Activated CD8-positive, alpha-beta T cell treated with anti-CD3 and anti-CD28 coated beads for 36 hours (primary cell): Measurements from ENCODE around the gene SPATA18. TPM values are rescaled to one million over a fixed set of nuclear protein-coding genes. Genes with fewer than 3 reads are reported as not detected.

Experiments used
- ATAC-seq: fragments of 200-7000 bp; cut with Tn5 transposase; one replicate; pipeline ENCODE4 v1.10.0; 2021; ENCODE audit warnings: mild to moderate bottlenecking, moderate library complexity
- CTCF ChIA-PET: fragments of 350-600 bp; sonication (Branson Sonifier 250); formaldehyde crosslinking; loops from one replicate; lab custom pipeline; 2021; ENCODE audit warnings: antibody characterized with exemption; lab: Charles Lee
- POLR2A ChIA-PET: fragments of 350-600 bp; sonication (Branson Sonifier 250); formaldehyde crosslinking; loops from one replicate; lab custom pipeline; 2021; ENCODE audit warnings: antibody characterized with exemption; lab: Charles Lee
- DNase-seq: peaks from one replicate; pipeline ENCODE4 v3.0.0-alpha.2; 2020
- H3K27ac Mint-ChIP-seq: one replicate; pipeline ENCODE4 v1.8.0; 2021; ENCODE audit warnings: mild to moderate bottlenecking, mixed read lengths
- H3K27me3 Mint-ChIP-seq: one replicate; pipeline ENCODE4 v1.8.0; 2021; ENCODE audit warnings: mixed read lengths
- H3K36me3 Mint-ChIP-seq: one replicate; pipeline ENCODE4 v1.8.0; 2021; ENCODE audit warnings: low read depth, mixed read lengths
- H3K4me1 Mint-ChIP-seq: one replicate; pipeline ENCODE4 v1.8.0; 2021; ENCODE audit warnings: low read depth, mixed read lengths
- H3K4me3 Mint-ChIP-seq: one replicate; pipeline ENCODE4 v1.8.0; 2021; ENCODE audit warnings: mild to moderate bottlenecking, moderate library complexity, mixed read lengths
- H3K9me3 Mint-ChIP-seq: one replicate; pipeline ENCODE4 v1.8.0; 2021; ENCODE audit warnings: mixed read lengths
- intact Hi-C: fragments of 100-400 bp; cut with micrococcal nuclease; formaldehyde crosslinking; loops from one replicate; pipeline ENCODE4 v1.10.0; 2022
- total RNA-seq, 2 experiments: library from RNA; stranded (reverse); gene quantifications; one replicate each; pipeline ENCODE4 v1.2.3, GENCODE V29; 2021
- TF ChIP-seq, protein P1 (sequence below): fragments of 200-600 bp; IDR thresholded peaks from one replicate; pipeline ENCODE4 v1.8.0; 2022; ENCODE audit warnings: antibody characterized with exemption, mild to moderate bottlenecking

The SPATA18 gene
- total RNA-seq, 2 experiments from 2014 or later = 0.58 TPM; not detected in 1

DNA sequence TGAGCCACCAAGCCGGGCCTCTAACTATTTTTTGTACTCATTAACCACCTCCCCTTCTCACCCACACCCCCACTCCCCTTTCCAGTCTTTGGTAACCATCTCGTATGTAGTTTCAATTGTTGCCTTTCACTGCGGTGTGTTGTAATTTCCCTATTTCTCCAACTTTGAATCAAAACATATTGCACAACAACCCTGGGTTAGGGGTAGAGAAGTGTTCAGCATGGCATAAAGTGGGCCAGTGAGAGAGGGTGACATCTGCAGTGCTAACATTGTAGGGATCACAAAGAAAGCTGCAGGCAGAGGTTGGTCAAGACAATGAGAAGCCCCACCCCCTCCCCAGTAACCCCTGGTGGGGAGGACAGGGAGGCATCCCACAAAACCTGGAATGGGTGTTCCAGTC, 92.7 kb downstream of the SPATA18 start:
- CTCF ChIA-PET = no interaction called here
- H3K4me3 Mint-ChIP-seq = no peak overlapping the region
- ATAC-seq (no peak), DNase-seq (no peak)
- intact Hi-C loops = no loop called here
- POLR2A ChIA-PET = no interaction called here
- H3K27me3 Mint-ChIP-seq = no peaks in the 10 kb centered on the region
- H3K4me1 Mint-ChIP-seq = no peaks in the 10 kb centered on the region
- H3K36me3 Mint-ChIP-seq = no peaks in the 10 kb centered on the region
- TF ChIP-seq, protein P1, sequence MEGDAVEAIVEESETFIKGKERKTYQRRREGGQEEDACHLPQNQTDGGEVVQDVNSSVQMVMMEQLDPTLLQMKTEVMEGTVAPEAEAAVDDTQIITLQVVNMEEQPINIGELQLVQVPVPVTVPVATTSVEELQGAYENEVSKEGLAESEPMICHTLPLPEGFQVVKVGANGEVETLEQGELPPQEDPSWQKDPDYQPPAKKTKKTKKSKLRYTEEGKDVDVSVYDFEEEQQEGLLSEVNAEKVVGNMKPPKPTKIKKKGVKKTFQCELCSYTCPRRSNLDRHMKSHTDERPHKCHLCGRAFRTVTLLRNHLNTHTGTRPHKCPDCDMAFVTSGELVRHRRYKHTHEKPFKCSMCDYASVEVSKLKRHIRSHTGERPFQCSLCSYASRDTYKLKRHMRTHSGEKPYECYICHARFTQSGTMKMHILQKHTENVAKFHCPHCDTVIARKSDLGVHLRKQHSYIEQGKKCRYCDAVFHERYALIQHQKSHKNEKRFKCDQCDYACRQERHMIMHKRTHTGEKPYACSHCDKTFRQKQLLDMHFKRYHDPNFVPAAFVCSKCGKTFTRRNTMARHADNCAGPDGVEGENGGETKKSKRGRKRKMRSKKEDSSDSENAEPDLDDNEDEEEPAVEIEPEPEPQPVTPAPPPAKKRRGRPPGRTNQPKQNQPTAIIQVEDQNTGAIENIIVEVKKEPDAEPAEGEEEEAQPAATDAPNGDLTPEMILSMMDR = no peak
- H3K27ac Mint-ChIP-seq = no peak overlapping the region
- H3K9me3 Mint-ChIP-seq = peaks cover 4% of the 10 kb centered on the region

DNA sequence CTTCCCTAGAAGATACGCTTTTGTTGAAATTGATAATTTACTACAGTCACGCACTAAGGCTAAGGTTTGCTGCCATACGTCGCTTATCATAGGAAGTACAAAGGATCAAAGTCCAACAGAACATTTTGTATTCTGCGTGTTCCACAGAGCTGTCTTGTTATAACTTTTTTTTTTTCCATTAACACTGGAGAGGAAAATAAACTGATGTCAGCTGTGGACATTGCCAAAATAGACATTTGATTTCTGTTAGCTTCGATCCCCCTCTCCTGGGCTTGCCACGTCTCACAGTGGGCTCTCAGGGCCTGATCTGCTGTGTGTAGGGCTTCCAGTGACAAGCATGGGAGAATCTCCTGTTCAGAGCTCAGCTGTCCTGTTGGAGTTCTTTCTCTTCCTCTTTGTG, 93.3 kb downstream of the SPATA18 start:
- peaks cover 4% of the 10 kb centered on the region for H3K9me3 Mint-ChIP-seq
- POLR2A ChIA-PET = no interaction called here
- CTCF ChIA-PET = no interaction called here
- TF ChIP-seq, protein P1 = no peak
- H3K4me1 Mint-ChIP-seq = no peaks in the 10 kb centered on the region
- ATAC-seq (no peak), DNase-seq (no peak)
- H3K4me3 Mint-ChIP-seq = no peak overlapping the region
- intact Hi-C loops = no loop called here
- H3K36me3 Mint-ChIP-seq = no peaks in the 10 kb centered on the region
- no peaks in the 10 kb centered on the region for H3K27me3 Mint-ChIP-seq
- no peak overlapping the region for H3K27ac Mint-ChIP-seq

Other genes starting within 250 kb of the SPATA18 start
- 10 to 100 TPM; 32.6 to 39.8 TPM for gene DCUN1D4, start 208.2 kb upstream of the SPATA18 start, total RNA-seq
- gene LRRC66, start 30.9 kb upstream of the SPATA18 start, total RNA-seq = under 1 TPM in 1 of 2 experiments, not detected in 1; 0.09 TPM
- gene SGCB, start 13.0 kb upstream of the SPATA18 start, total RNA-seq = 1 to 10 TPM; 7.6 to 8.8 TPM